ENCODE data around the gene ACR.

Gene ACR

GRCh38 chr22:50719814-50720300 is 18.1 kb upstream of the ACR start:
- FAIRE-seq, result no peak

GRCh38 chr22:50720301-50721256 is 17.4 kb upstream of the ACR start:
- FAIRE-seq, result no peak

GRCh38 chr22:50721257-50721844 is 16.7 kb upstream of the ACR start:
- FAIRE-seq, result no peak

- FAIRE-seq, result no peak
Observed at GRCh38 chr22:50722048-50722701, 15.8 kb upstream of the ACR start.

- FAIRE-seq, result no peak
Observed at GRCh38 chr22:50722716-50723428, 15.1 kb upstream of the ACR start.

- no peak for FAIRE-seq
Observed at GRCh38 chr22:50723991-50724390, 14.0 kb upstream of the ACR start.

GRCh38 chr22:50724616-50725015 is 13.4 kb upstream of the ACR start:
- no peak for FAIRE-seq

- FAIRE-seq, result no peak
Observed at GRCh38 chr22:50725597-50725996, 12.4 kb upstream of the ACR start.

GRCh38 chr22:50726643-50727340 is 11.2 kb upstream of the ACR start:
- FAIRE-seq, result no peak

- FAIRE-seq, result no peak
Observed at GRCh38 chr22:50727678-50728522, 10.1 kb upstream of the ACR start.

GRCh38 chr22:50728523-50728931 is 9.5 kb upstream of the ACR start:
- FAIRE-seq, result no peak

- FAIRE-seq, result no peak
Observed at GRCh38 chr22:50729391-50730012, 8.5 kb upstream of the ACR start.

- no peak for FAIRE-seq
Observed at GRCh38 chr22:50730013-50730891, 7.8 kb upstream of the ACR start.

GRCh38 chr22:50730941-50731661 is 6.9 kb upstream of the ACR start:
- FAIRE-seq, result no peak

GRCh38 chr22:50731811-50732624 is 6.0 kb upstream of the ACR start:
- FAIRE-seq, result no peak

GRCh38 chr22:50732681-50733080 is 5.3 kb upstream of the ACR start:
- FAIRE-seq, result no peak

- FAIRE-seq, result no peak
Observed at GRCh38 chr22:50733521-50734342, 4.3 kb upstream of the ACR start.

Measured in TTC549 (cell line).